Stimulated activated CD4-positive, alpha-beta T cell treated with anti-CD3 and anti-CD28 coated beads, Interleukin-15, amount 100 ng/mL, for 1 hour (primary cell): ENCODE results near the gene PLCD1.

ENCODE experiments used
- DNase-seq, 2 donors: peaks; one replicate each; pipeline ENCODE4 v3.0.0-alpha.2; 2020; ENCODE audit warnings: low read depth in 1 of 2, low spot score in 1 of 2

The PLCD1 gene

GRCh38 chr3:38001456-38002081 is 27.9 kb downstream of the PLCD1 start:
- no peak for DNase-seq

GRCh38 chr3:38000965-38001455 is 28.4 kb downstream of the PLCD1 start:
- DNase-seq = no peak

GRCh38 chr3:38000242-38000916 is 29.1 kb downstream of the PLCD1 start:
- no peak for DNase-seq

GRCh38 chr3:37999836-38000235 is 29.6 kb downstream of the PLCD1 start:
- DNase-seq = no peak

GRCh38 chr3:37997791-37998370 is 31.6 kb downstream of the PLCD1 start:
- no peak for DNase-seq

- DNase-seq = no peak
Observed at GRCh38 chr3:37997342-37997741, 32.1 kb downstream of the PLCD1 start.

- peak; percentile 54 to 65 for DNase-seq
Observed at GRCh38 chr3:37996785-37997301, 32.6 kb downstream of the PLCD1 start.

GRCh38 chr3:37995652-37996641 is 33.5 kb downstream of the PLCD1 start:
- no peak for DNase-seq

- no peak for DNase-seq
Observed at GRCh38 chr3:37994639-37994972, 34.8 kb downstream of the PLCD1 start.

- peak; percentile 22 to 50 for DNase-seq
Observed at GRCh38 chr3:37993820-37994638, 35.4 kb downstream of the PLCD1 start.

GRCh38 chr3:37993460-37993819 is 36.0 kb downstream of the PLCD1 start:
- no peak for DNase-seq

GRCh38 chr3:37993067-37993455 is 36.4 kb downstream of the PLCD1 start:
- DNase-seq = no peak

GRCh38 chr3:37992271-37993066 is 37.0 kb downstream of the PLCD1 start:
- no peak for DNase-seq

- DNase-seq = no peak
Observed at GRCh38 chr3:37991823-37992222, 37.6 kb downstream of the PLCD1 start.

- DNase-seq = no peak
Observed at GRCh38 chr3:37991109-37991508, 38.3 kb downstream of the PLCD1 start.

GRCh38 chr3:37990527-37990926 is 38.9 kb downstream of the PLCD1 start, which contains the start of gene VILL:
Gene VILL, plus strand, starts transcription at chr3:37990786. Its CDS starts 2,887 bp downstream, at chr3:37993673.
- DNase-seq = no peak

GRCh38 chr3:37989821-37990480 is 39.5 kb downstream of the PLCD1 start:
- DNase-seq = no peak

- no peak for DNase-seq
Observed at GRCh38 chr3:37988931-37989525, 40.4 kb downstream of the PLCD1 start.
